ENCODE measurements around the gene EHD3. TPM values are rescaled to one million over a fixed set of nuclear protein-coding genes. Genes with fewer than 3 reads are reported as not detected.

EHD3 gene
- total and polyA plus RNA-seq, 4 donors: 7.2 to 20.2 (median 13.2) TPM

- DNase-seq (ENCODE audit: low spot score): no peak
- H3K4me1 ChIP-seq (ENCODE audit: control insufficient read depth in 4 of 4, insufficient read depth in 4 of 4, low read length in 3 of 4): no peaks in the 10 kb centered on the region
- no peak overlapping the region for H3K27ac ChIP-seq (ENCODE audit: low read depth in 1 of 2, low read length in 2 of 2)
- no peak overlapping the region for H3K4me3 ChIP-seq (ENCODE audit: low read depth in 1 of 3, low read length in 3 of 3)
- peaks cover 0 to 8% (median 0%) of the 10 kb centered on the region in 4 donors for H3K27me3 ChIP-seq (ENCODE audit: control insufficient read depth in 4 of 4, insufficient read depth in 4 of 4, low read length in 3 of 4)
- no peak overlapping the region for H3K9ac ChIP-seq (ENCODE audit: low read depth in 1 of 2, low read length in 2 of 2)
- no peaks in the 10 kb centered on the region for H3K36me3 ChIP-seq (ENCODE audit: control insufficient read depth in 4 of 4, insufficient read depth in 3 of 4, low read depth in 1 of 4, low read length in 3 of 4)
- no peaks in the 10 kb centered on the region for H3K9me3 ChIP-seq (ENCODE audit: control insufficient read depth in 4 of 4, low read length in 3 of 4)
- TF ChIP-seq FOXA1 (IDR thresholded peaks at IDR 0.05): no peak
- 24% methylated on average over 2 of the region's 2 CpGs for WGBS
Measured at GRCh38 chr2:31226266-31226665, 7.7 kb upstream of the EHD3 start.

- Histone ChIP-seq H3K27ac (ENCODE audit: low read depth in 1 of 2, low read length in 2 of 2) (no peak overlapping the region), H3K4me1 (ENCODE audit: control insufficient read depth in 4 of 4, insufficient read depth in 4 of 4, low read length in 3 of 4) (no peaks in the 10 kb centered on the region), H3K9ac (ENCODE audit: low read depth in 1 of 2, low read length in 2 of 2) (no peak overlapping the region), H3K9me3 (ENCODE audit: control insufficient read depth in 4 of 4, low read length in 3 of 4) (no peaks in the 10 kb centered on the region), H3K36me3 (ENCODE audit: control insufficient read depth in 4 of 4, insufficient read depth in 3 of 4, low read depth in 1 of 4, low read length in 3 of 4) (no peaks in the 10 kb centered on the region), H3K4me3 (ENCODE audit: low read depth in 1 of 3, low read length in 3 of 3) (no peak overlapping the region), H3K27me3 (ENCODE audit: control insufficient read depth in 4 of 4, insufficient read depth in 4 of 4, low read length in 3 of 4) (peaks cover 0 to 8% (median 0%) of the 10 kb centered on the region in 4 donors)
- DNase-seq (ENCODE audit: low spot score): no peak
- TF ChIP-seq ATF3 (IDR thresholded peaks at IDR 0.05) (no peak), MAX (IDR thresholded peaks at IDR 0.05) (no peak), EGR1 (IDR thresholded peaks at IDR 0.05; ENCODE audit: low read depth in 2 of 2) (no peak), ZBTB33 (IDR thresholded peaks at IDR 0.05) (no peak), NR2F2 (IDR thresholded peaks at IDR 0.05) (no peak), TAF1 (conservative IDR thresholded peaks at IDR 0.05) (no peak), HNF4A (conservative IDR thresholded peaks at IDR 0.05) (no peak), GABPA (IDR thresholded peaks at IDR 0.05 in 1 of 2, conservative IDR thresholded peaks at IDR 0.05 in 1 of 2) (no peak)
- 77% methylated on average over 6 of the region's 6 CpGs for WGBS
Measured at GRCh38 chr2:31227110-31227509, 6.8 kb upstream of the EHD3 start.

GRCh38 chr2:31227711-31228125 is 6.2 kb upstream of the EHD3 start:
- no peaks in the 10 kb centered on the region for H3K4me1 ChIP-seq (ENCODE audit: control insufficient read depth in 4 of 4, insufficient read depth in 4 of 4, low read length in 3 of 4)
- H3K9ac ChIP-seq (ENCODE audit: low read depth in 1 of 2, low read length in 2 of 2): no peak overlapping the region
- H3K9me3 ChIP-seq (ENCODE audit: control insufficient read depth in 4 of 4, low read length in 3 of 4): no peaks in the 10 kb centered on the region
- H3K36me3 ChIP-seq (ENCODE audit: control insufficient read depth in 4 of 4, insufficient read depth in 3 of 4, low read depth in 1 of 4, low read length in 3 of 4): no peaks in the 10 kb centered on the region
- no peak for DNase-seq (ENCODE audit: low spot score)
- H3K27ac ChIP-seq (ENCODE audit: low read depth in 1 of 2, low read length in 2 of 2): no peak overlapping the region
- TF ChIP-seq YY1 (IDR thresholded peaks at IDR 0.05) (no peak), ZBTB33 (IDR thresholded peaks at IDR 0.05) (no peak), REST (IDR thresholded peaks at IDR 0.05) (no peak), HNF4G (IDR thresholded peaks at IDR 0.05) (no peak)
- no peak overlapping the region for H3K4me3 ChIP-seq (ENCODE audit: low read depth in 1 of 3, low read length in 3 of 3)
- H3K27me3 ChIP-seq (ENCODE audit: control insufficient read depth in 4 of 4, insufficient read depth in 4 of 4, low read length in 3 of 4): peaks cover 0 to 8% (median under 1%) of the 10 kb centered on the region in 4 donors
- WGBS: 78% methylated on average over 10 of the region's 10 CpGs
